GM19324 (cell line): ENCODE data around the gene UBE2U.
"Not testable (repeated sequence)": the region's sequence is repeated elsewhere in the genome, so short reads cannot be mapped to it uniquely, and the experiment has no call there.

Source experiments
- ATAC-seq: cut with Tn5 transposase; IDR thresholded peaks from one replicate; pipeline ENCODE4 v1.9.1; 2021; ENCODE audit warnings: mild to moderate bottlenecking, moderate library complexity; ENCODE audit not compliant: unreplicated experiment, low FRiP score

UBE2U gene

GRCh38 chr1:64186898-64187280 is 16.5 kb upstream of the UBE2U start:
- ATAC-seq, result no peak

GRCh38 chr1:64187646-64188045 is 15.8 kb upstream of the UBE2U start:
- ATAC-seq, result no peak

- no peak for ATAC-seq
Measured at GRCh38 chr1:64192290-64192689, 11.1 kb upstream of the UBE2U start.

- ATAC-seq, result no peak
Measured at GRCh38 chr1:64194168-64195080, 9.0 kb upstream of the UBE2U start.

GRCh38 chr1:64195081-64195395 is 8.4 kb upstream of the UBE2U start:
- no peak for ATAC-seq

GRCh38 chr1:64196074-64196870 is 7.2 kb upstream of the UBE2U start:
- no peak for ATAC-seq

GRCh38 chr1:64197076-64197475 is 6.3 kb upstream of the UBE2U start:
- ATAC-seq, result no peak

GRCh38 chr1:64199154-64199553 is 4.3 kb upstream of the UBE2U start:
- no peak for ATAC-seq

- no peak for ATAC-seq
Measured at GRCh38 chr1:64200064-64200463, 3.4 kb upstream of the UBE2U start.

GRCh38 chr1:64209221-64209620 is 5.8 kb downstream of the UBE2U start:
- ATAC-seq, result no peak

GRCh38 chr1:64212031-64212430 is 8.6 kb downstream of the UBE2U start:
- no peak for ATAC-seq

- no peak for ATAC-seq
Measured at GRCh38 chr1:64215576-64215975, 12.2 kb downstream of the UBE2U start.

GRCh38 chr1:64220241-64220640 is 16.8 kb downstream of the UBE2U start:
- no peak for ATAC-seq

GRCh38 chr1:64223329-64224151 is 20.1 kb downstream of the UBE2U start:
- ATAC-seq, result no peak

- not testable (repeated sequence) for ATAC-seq
Measured at GRCh38 chr1:64224236-64224635, 20.8 kb downstream of the UBE2U start.

- no peak for ATAC-seq
Measured at GRCh38 chr1:64228167-64228957, 24.9 kb downstream of the UBE2U start.

GRCh38 chr1:64229307-64229706 is 25.9 kb downstream of the UBE2U start:
- ATAC-seq, result no peak

GRCh38 chr1:64231153-64231552 is 27.7 kb downstream of the UBE2U start:
- ATAC-seq, result no peak

GRCh38 chr1:64231654-64232053 is 28.2 kb downstream of the UBE2U start:
- ATAC-seq, result no peak

- no peak for ATAC-seq
Measured at GRCh38 chr1:64234714-64235113, 31.3 kb downstream of the UBE2U start.
